Upper lobe of left lung (tissue), 6 donors: Measurements from ENCODE around the gene MAD1L1. TPM values are rescaled to one million over a fixed set of nuclear protein-coding genes. Genes with fewer than 3 reads are reported as not detected.
A peak's percentile ranks its signal among the peaks of the same experiment; 100 is the strongest.

Experiments used
- ATAC-seq, 2 donors: fragments of 200-7000 bp; cut with Tn5 transposase; one replicate each; pipeline ENCODE4 v1.9.1; 2022; ENCODE audit warnings: mild to moderate bottlenecking in 2 of 2, moderate library complexity in 2 of 2; ENCODE audit not compliant: low FRiP score in 2 of 2
- DNase-seq, 2 donors: peaks; one replicate each; pipeline ENCODE4 v3.0.0-alpha.2; 2019 to 2020
- H3K27ac ChIP-seq, 4 donors: fragments of 200-600 bp; sonication (generic); one replicate each; pipeline ENCODE4 v1.5.1; 2016 to 2019
- H3K27me3 ChIP-seq, 4 donors: fragments of 200-600 bp; sonication (generic); one replicate each; pipeline ENCODE4 v1.5.1; 2017 to 2019
- H3K36me3 ChIP-seq, 4 donors: fragments of 200-600 bp; sonication (generic); one replicate each; pipeline ENCODE4 v1.5.1; 2016 to 2019
- H3K4me1 ChIP-seq, 4 donors: fragments of 200-600 bp; sonication (generic); one replicate each; pipeline ENCODE4 v1.5.1; 2018 to 2019
- H3K4me3 ChIP-seq, 4 donors: fragments of 200-600 bp; sonication (generic); one replicate each; pipeline ENCODE4 v1.5.1; 2017 to 2019; ENCODE audit warnings: mild to moderate bottlenecking in 2 of 4, moderate library complexity in 1 of 4
- H3K9me3 ChIP-seq, 4 donors: fragments of 200-600 bp; sonication (generic); one replicate each; pipeline ENCODE4 v1.5.1; 2018 to 2019
- CTCF ChIP-seq, 6 experiments: fragments of 450-650 bp in 4 of 6; fragments of 200-600 bp in 2 of 6; sonication (generic) in 2 of 6; IDR thresholded peaks; one replicate each; pipeline ENCODE4 v1.5.1; 2016 to 2019; ENCODE audit warnings: antibody characterized with exemption in 6 of 6
- EP300 ChIP-seq, 4 donors: sonication (generic); formaldehyde crosslinking; IDR thresholded peaks; one replicate each; pipeline ENCODE4 v1.5.1; 2017; ENCODE audit warnings: antibody characterized with exemption in 4 of 4, control low read depth in 2 of 4
- POLR2A ChIP-seq, 4 donors: fragments of 450-650 bp; IDR thresholded peaks; one replicate each; pipeline ENCODE4 v1.5.1; 2016 to 2017; ENCODE audit warnings: antibody characterized with exemption in 4 of 4, mild to moderate bottlenecking in 2 of 4
- POLR2AphosphoS5 ChIP-seq, 2 donors: sonication (generic); formaldehyde crosslinking; IDR thresholded peaks; one replicate each; pipeline ENCODE4 v1.5.1; 2017; ENCODE audit warnings: antibody characterized with exemption in 2 of 2
- WGBS, 2 donors: methylation state at CpG; one replicate each; pipeline ENCODE4 v1.1.5; 2017 to 2018; 5-methylcytosine and 5-hydroxymethylcytosine counted together
- total RNA-seq, 6 donors: library from RNA; depleted of rRNA in 4 of 6; stranded (reverse); fragments of >200 nt in 4 of 6; gene quantifications; one replicate each; pipeline versions ENCODE4 v1.1.0 to v1.2.1, GENCODE V29; 2016 to 2021
- donor health status: DM: no; HTN: no; CAD: no; lungs with moderate emphysema.
- donor health status: DM: no; HTN: yes; CAD: no; lungs with severe emphysema.

MAD1L1 gene
- 100 to 1,000 TPM in 2 of 6 donors, 10 to 100 TPM in 4; 40.6 to 364 (median 65.6) TPM for total RNA-seq

GRCh38 chr7:2232766-2233520 lies at the start of gene MAD1L1:
MAD1L1 (minus strand) TSS chr7:2232945; CDS start chr7:2230133, 2,812 bp downstream.
- peak in 1 of 6 experiments; percentile 13 for TF ChIP-seq CTCF (IDR thresholded peaks at IDR 0.05)
- TF ChIP-seq POLR2A (IDR thresholded peaks at IDR 0.05) = peak in 2 of 4 donors; percentile 16 to 65
- TF ChIP-seq POLR2AphosphoS5 (IDR thresholded peaks at IDR 0.05) = peak; percentile 4 to 41
- TF ChIP-seq EP300 (IDR thresholded peaks at IDR 0.05) = no peak
- DNase-seq (peak; percentile 86 to 98), ATAC-seq (peak; percentile 84 to 96)
- H3K9me3 ChIP-seq = no peaks in the 10 kb centered on the region
- WGBS, 2 donors = 0 to 1% methylated on average over 17 to 45 of the region's 63 CpGs
- peaks cover 0 to 34% (median 17%) of the 10 kb centered on the region in 4 donors for H3K36me3 ChIP-seq
- peak within 1 kb of the TSS; percentile 57 to 98 (median 94) for H3K4me3 ChIP-seq
- H3K27me3 ChIP-seq = no peaks in the 10 kb centered on the region
- H3K4me1 ChIP-seq = peaks cover 20 to 35% (median 28%) of the 10 kb centered on the region in 4 donors
- peak within 1 kb of the TSS; percentile 75 to 88 (median 82) for H3K27ac ChIP-seq

GRCh38 chr7:2282185-2282751 lies 49.5 kb upstream of the MAD1L1 start:
- TF ChIP-seq EP300 (IDR thresholded peaks at IDR 0.05) = no peak
- no peak for TF ChIP-seq POLR2A (IDR thresholded peaks at IDR 0.05)
- TF ChIP-seq CTCF (IDR thresholded peaks at IDR 0.05) = no peak
- TF ChIP-seq POLR2AphosphoS5 (IDR thresholded peaks at IDR 0.05) = no peak
- Histone ChIP-seq H3K4me3 (no peak overlapping the region), H3K4me1 (peaks cover 0 to 15% (median 6%) of the 10 kb centered on the region in 4 donors), H3K9me3 (no peaks in the 10 kb centered on the region), H3K36me3 (peaks cover 0 to 9% (median 2%) of the 10 kb centered on the region in 4 donors), H3K27me3 (no peaks in the 10 kb centered on the region), H3K27ac (no peak overlapping the region)
- WGBS, 2 donors = 87 to 97% methylated on average over 10 to 14 of the region's 14 CpGs
- DNase-seq (no peak), ATAC-seq (no peak)

- ATAC-seq (peak; percentile 38 to 55), DNase-seq (no peak)
- Histone ChIP-seq H3K27ac (no peak overlapping the region), H3K9me3 (no peaks in the 10 kb centered on the region), H3K36me3 (peaks cover 0 to 11% (median 5%) of the 10 kb centered on the region in 4 donors), H3K4me1 (peaks cover 0 to 15% (median 6%) of the 10 kb centered on the region in 4 donors), H3K27me3 (no peaks in the 10 kb centered on the region), H3K4me3 (no peak overlapping the region)
- TF ChIP-seq POLR2A (IDR thresholded peaks at IDR 0.05) (no peak), EP300 (IDR thresholded peaks at IDR 0.05) (no peak), CTCF (IDR thresholded peaks at IDR 0.05) (no peak), POLR2AphosphoS5 (IDR thresholded peaks at IDR 0.05) (no peak)
- 64 to 70% methylated on average over 4 to 9 of the region's 9 CpGs for WGBS, 2 donors
Measured at GRCh38 chr7:2281541-2281940, 48.8 kb upstream of the MAD1L1 start.

- DNase-seq = no peak
- no peaks in the 10 kb centered on the region for H3K9me3 ChIP-seq
- TF ChIP-seq CTCF (IDR thresholded peaks at IDR 0.05) = no peak
- 68 to 74% methylated on average over 2 of the region's 2 CpGs for WGBS, 2 donors
- H3K27me3 ChIP-seq = no peaks in the 10 kb centered on the region
- H3K4me3 ChIP-seq = no peak overlapping the region
- H3K27ac ChIP-seq = no peak overlapping the region
- ATAC-seq = no peak
- peaks cover 0 to 15% (median 6%) of the 10 kb centered on the region in 4 donors for H3K4me1 ChIP-seq
- peaks cover 0 to 11% (median 5%) of the 10 kb centered on the region in 4 donors for H3K36me3 ChIP-seq
Measured at GRCh38 chr7:2280424-2280823, 47.7 kb upstream of the MAD1L1 start.
